ENCODE measurements around the gene RASAL2.

DNA sequence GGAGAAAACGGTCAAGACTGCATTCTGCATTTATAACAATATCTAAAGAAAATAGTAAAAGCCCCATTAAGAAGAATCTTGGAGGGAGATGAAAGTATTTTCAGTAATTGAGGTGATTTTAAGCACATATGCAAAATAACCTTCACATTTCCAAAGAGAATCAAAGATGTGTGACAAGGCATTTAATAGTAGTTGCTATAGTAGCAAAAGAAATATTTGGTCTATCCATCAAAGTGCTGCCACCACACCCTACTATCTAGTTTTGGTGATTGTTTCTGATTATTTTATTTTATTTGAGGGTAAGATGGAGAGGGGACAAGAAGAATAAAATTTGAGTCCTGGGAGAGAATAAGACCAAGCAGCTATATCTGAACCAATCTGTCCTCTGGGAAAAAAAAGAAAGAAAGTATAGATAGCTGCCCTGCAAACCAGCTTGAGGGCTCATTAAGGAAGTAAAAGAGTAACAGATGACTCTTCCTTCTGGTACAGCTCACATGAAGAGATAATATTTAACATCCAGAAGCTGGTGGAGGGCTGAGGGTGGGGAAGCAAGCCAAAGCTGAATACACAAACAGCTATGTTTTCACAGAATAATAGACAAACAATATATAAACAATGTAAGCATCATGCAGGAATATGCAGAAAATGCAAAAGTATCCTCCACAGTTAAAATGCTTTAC lies 47.2 kb upstream of the RASAL2 start:
- TF ChIP-seq, protein P1, sequence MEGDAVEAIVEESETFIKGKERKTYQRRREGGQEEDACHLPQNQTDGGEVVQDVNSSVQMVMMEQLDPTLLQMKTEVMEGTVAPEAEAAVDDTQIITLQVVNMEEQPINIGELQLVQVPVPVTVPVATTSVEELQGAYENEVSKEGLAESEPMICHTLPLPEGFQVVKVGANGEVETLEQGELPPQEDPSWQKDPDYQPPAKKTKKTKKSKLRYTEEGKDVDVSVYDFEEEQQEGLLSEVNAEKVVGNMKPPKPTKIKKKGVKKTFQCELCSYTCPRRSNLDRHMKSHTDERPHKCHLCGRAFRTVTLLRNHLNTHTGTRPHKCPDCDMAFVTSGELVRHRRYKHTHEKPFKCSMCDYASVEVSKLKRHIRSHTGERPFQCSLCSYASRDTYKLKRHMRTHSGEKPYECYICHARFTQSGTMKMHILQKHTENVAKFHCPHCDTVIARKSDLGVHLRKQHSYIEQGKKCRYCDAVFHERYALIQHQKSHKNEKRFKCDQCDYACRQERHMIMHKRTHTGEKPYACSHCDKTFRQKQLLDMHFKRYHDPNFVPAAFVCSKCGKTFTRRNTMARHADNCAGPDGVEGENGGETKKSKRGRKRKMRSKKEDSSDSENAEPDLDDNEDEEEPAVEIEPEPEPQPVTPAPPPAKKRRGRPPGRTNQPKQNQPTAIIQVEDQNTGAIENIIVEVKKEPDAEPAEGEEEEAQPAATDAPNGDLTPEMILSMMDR (IDR thresholded peaks at IDR 0.05), result no peak
- TF ChIP-seq ZFX (IDR thresholded peaks at IDR 0.05; ENCODE audit: borderline replicate concordance), result no peak

Data from 22Rv1 (cell line).